ENCODE measurements around the gene IFITM5.
"Not testable (repeated sequence)": the region's sequence is repeated elsewhere in the genome, so short reads cannot be mapped to it uniquely, and the experiment has no call there.

Gene IFITM5

DNA sequence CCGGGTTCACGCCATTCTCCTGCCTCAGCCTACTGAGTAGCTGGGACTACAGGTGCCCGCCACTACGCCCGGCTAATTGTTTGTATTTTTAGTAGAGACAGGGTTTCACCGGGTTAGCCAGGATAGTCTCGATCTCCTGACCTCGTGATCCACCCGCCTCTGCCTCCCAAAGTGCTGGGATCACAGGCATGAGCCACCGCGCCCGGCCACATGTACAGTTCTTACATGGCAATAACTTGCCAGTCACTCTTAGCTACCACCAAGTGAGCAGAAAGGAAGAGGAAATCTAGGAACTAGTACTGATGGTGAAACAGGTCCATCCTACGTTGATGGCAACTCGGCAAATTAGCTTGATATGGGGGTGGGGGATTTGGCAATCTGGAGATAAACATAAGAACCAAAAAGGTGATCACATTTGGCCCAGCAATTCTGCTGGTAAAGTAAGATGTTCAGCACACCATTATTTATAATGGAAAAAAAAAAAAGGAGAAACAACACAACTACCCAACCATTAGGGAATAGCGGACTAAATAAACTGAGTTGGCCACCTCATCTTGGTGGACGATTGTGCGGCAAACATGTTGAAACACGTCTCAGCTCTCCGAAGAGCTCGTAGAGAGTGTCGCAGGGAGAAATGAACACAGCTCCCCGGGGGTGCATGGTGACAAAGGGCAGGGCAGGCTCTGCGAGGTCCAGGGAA is 15.8 kb downstream of the IFITM5 start:
- DNase-seq (ENCODE audit: low read depth): no peak

DNA sequence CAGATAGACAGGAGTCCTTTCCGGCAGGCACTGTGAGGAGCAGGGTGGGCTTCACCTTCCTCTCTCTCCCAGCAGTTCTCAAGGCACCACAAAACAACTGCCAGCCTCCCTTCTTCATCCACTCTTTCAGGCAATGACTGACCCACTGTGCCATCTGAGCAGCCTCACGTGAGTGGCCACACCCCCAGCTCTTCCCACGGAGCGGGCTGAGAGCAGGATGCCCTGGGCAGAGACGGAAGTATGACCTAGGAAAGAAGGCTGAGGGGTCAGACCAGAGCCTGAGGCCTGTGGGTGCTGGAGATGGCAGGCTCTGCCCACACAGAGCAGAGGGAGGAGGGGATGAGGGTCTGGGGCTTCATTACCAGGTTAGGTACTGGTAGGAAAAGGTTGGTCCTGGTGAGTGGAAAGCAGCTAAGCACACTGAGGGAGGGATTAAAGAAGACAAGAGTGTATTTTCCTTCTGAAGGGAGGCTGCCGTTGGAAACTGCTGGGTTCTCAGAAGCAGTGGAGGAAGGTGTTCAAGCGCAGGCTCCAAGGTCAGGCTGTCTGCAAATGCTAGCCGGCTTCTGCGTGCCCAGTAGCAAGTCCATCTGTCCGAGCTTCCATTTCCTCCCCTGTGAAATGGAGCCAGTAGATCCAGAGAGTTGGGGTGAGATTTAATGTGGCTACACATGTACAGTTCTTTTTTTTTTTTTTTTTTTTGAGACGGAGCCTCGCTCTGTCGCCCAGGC is 16.5 kb downstream of the IFITM5 start:
- no peak for DNase-seq (ENCODE audit: low read depth)

DNA sequence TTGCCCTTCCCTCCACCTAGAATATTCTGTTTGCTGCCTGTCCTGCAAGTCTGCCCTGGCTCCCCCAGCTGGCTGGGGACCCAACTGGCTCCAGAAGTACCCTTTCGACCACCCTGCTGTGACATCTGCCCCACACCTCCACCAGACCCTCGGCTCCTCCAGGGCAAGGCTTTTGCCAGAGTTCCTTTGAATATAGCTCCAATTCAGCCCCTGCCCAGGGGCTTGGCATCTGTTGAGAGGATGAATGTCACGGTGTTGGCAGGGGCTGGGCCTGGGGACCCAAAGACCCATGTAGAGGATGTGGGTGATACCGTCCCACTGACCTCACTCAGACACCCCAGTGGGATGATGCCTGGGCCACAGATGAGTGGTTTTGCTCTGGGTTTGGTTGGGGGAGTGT is 17.2 kb downstream of the IFITM5 start:
- DNase-seq (ENCODE audit: low read depth): no peak

DNA sequence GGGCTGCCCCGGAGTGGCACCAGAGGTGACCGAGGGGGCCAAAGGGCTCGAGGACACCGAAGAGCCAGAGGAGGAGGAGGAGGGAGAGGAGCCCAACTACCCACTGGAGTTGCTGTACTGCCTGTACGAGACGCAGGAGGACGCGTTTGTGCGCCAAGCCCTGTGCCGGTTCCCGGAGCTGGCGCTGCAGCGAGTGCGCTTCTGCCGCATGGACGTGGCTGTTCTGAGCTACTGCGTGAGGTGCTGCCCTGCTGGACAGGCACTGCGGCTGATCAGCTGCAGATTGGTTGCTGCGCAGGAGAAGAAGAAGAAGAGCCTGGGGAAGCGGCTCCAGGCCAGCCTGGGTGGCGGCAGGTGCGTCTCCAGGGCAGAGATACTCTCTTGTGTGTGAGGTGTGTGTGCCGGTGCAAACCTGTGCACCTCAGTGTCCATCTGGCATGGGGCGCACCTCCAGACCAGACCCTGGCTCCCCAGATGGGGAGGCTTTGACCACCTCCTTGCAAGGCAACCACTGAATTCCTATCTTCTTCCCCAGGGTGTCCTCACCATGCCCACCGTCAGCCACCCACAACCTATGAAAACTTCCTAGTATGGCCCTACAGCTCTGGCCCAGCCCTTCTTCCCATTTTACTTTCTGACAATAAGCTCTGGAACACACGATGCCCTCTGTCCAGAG is 17.7 kb downstream of the IFITM5 start:
- no peak for DNase-seq (ENCODE audit: low read depth)

DNA sequence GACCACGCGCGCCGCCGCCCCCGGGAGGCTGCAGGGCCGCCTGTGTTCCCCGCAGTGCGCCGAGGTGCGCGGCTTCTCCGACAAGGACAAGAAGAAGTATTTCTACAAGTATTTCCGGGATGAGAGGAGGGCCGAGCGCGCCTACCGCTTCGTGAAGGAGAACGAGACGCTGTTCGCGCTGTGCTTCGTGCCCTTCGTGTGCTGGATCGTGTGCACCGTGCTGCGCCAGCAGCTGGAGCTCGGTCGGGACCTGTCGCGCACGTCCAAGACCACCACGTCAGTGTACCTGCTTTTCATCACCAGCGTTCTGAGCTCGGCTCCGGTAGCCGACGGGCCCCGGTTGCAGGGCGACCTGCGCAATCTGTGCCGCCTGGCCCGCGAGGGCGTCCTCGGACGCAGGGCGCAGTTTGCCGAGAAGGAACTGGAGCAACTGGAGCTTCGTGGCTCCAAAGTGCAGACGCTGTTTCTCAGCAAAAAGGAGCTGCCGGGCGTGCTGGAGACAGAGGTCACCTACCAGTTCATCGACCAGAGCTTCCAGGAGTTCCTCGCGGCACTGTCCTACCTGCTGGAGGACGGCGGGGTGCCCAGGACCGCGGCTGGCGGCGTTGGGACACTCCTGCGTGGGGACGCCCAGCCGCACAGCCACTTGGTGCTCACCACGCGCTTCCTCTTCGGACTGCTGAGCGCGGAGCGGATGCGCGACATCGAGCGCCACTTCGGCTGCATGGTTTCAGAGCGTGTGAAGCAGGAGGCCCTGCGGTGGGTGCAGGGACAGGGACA is 18.4 kb downstream of the IFITM5 start:
- no peak for DNase-seq (ENCODE audit: low read depth)

DNA sequence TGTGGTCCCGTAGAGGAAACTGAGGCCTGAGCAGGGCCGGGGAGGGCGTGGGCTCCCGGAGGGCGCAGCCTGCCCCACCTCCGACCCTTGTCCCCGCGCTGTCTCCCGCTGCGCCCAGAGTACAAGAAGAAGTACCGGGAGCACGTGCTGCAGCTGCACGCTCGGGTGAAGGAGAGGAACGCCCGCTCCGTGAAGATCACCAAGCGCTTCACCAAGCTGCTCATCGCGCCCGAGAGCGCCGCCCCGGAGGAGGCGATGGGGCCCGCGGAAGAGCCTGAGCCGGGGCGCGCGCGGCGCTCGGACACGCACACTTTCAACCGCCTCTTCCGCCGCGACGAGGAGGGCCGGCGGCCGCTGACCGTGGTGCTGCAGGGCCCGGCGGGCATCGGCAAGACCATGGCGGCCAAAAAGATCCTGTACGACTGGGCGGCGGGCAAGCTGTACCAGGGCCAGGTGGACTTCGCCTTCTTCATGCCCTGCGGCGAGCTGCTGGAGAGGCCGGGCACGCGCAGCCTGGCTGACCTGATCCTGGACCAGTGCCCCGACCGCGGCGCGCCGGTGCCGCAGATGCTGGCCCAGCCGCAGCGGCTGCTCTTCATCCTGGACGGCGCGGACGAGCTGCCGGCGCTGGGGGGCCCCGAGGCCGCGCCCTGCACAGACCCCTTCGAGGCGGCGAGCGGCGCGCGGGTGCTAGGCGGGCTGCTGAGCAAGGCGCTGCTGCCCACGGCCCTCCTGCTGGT is 19.2 kb downstream of the IFITM5 start:
- DNase-seq (ENCODE audit: low read depth): no peak

DNA sequence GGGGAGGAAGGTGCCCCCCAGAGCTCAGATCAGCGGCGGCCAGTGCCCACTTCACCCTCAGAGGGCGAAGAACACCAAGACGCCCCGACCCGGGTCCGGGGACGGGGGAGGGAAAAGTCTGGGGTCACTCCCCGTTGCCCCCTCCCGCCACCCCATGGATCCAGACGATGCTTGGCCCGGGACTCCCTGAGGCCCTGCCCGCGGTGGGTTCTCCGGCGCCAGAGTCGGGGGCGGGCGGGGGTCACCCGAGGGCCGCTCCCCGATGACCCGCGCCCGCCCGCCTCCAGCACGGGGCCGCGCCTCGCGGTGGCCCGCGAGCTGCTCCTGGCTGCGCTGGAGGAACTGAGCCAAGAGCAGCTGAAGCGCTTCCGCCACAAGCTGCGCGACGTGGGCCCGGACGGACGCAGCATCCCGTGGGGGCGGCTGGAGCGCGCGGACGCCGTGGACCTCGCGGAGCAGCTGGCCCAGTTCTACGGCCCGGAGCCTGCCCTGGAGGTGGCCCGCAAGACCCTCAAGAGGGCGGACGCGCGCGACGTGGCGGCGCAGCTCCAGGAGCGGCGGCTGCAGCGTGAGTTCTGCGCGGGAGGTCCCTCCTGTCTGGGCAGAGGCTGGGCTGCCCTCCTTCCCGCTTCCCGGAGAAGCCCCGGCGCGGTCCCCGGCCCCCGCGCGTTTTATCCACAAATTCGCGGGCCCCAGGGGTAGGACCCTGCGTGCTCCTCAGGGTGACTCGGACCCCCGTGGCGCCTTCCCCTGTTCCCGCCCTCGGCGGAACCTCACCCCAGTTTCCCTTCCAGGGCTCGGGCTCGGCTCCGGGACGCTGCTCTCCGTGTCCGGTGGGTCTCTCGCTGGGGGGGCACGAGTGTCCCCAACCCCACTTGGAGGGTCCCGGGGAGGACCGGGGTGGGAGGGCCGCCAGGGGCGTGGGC is 20.0 kb downstream of the IFITM5 start:
- DNase-seq (ENCODE audit: low read depth): no peak

DNA sequence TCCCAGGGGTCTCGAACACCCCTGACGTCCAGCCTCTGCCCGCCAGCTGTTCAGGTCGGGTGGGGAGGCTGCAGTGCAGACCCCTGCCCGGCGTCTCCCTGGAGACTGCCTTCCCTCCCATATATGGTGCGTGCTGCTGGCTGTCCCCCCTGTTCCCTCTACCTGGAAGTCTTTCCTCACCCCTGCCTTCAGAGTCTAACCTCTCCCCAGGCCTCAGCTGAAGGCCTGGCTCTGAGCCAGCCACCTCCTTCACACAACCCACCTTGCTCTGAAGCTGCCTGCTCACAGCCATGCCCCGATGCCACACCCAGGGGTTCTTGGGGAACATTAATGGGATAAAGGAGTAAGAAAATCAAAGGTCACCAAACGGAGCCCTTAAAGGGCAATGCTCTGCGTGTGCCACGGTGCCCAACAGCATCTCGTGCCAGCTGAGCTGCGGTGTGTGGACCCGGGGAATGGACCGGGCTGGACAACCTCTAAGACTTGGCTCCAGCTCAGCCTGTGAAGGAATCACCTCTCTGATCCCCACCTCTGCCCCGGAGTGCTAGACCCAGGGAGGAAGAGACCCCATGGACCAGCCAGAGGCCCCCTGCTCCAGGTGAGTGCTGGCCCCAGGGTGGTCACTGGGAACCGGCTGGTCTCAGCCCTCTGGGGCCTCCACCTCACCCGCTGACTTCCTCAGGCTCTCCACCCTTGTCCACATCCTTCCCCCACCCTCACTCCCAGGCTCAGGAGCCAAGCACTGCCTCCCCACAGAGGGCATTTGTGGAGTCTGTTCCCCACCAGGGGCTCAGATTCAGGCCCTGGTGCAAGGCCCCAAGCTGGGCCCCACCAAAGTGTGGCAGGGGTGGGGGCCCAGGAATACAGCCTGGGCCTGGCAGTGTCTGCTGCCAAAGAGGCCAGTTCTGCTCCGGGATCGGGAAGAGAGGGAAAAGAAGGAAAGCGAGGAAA is 21.1 kb downstream of the IFITM5 start, which contains the start of gene NLRP6:
TSS of gene NLRP6 (plus strand) at position 407 of the 951 bp plus-strand sequence. CDS start at position 570, 163 bp downstream.
- DNase-seq (ENCODE audit: low read depth): no peak

DNA sequence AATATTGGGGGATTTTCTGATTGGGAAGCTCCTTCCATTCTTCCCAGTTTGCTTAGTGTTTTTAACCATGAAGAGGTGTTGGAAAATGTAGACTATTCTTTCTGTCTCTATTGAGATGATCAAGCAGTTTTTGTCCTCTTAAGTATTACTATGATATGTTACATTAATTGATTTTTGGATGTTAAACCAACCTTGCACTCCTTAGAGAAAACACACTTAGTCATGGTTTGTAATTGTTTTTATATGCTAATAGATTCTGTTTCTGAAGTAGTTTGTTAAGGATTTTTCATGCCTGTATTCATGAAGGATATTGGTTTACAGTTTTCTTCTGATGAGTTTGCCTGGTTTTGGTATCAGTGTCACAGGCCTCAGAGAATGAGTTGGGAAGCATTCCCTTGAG is 23.1 kb downstream of the IFITM5 start:
- DNase-seq (ENCODE audit: low read depth): no peak

DNA sequence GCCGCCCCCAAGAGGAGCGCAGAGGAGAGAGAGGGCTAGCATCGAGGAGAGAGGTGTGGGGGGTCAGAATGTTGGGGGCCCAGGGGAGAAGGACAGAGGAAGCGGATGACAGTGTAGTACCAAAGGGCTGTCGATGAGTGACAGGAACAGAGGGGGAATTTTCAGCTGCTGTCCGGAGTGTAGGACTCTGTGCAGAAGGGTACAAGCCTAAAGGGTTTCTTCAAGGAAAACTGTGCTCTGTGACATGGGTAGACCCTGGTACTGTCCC is 26.5 kb downstream of the IFITM5 start:
- no peak for DNase-seq (ENCODE audit: low read depth)

DNA sequence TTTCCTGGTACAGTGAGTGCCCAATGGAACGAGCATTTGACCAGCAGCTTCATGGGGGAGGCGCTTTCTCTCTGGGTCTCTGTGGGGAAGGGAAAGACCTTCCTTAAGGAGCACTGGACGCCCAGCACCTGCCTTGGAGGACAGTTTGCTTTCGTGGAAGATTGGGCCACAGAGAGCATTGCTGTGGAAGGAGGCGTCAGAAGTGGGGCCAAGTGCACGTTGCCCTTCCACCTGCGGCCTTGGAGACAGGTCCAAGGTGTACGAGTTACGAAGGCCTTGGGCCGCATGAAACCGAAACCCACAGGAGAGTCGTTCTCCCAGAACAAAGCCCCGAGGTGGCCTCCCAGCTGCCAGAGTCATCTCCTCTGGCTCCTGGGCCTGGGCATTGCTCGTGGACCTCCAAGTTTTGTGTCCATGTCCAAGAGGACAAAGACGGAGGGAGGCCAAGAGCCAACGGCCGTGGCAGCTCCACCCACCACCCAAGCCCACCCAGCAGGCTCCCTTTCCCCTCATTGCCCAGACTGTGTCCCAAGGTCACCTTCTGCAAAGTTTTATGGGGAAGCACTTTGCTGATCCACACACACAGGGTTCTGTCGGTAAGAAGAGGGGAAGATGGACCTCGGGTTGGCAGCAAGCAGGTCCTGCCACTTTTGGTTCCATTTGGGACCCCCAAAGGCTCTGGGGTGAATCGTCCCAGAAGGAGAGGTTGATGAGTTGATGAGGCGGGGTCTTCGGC is 27.0 kb downstream of the IFITM5 start:
- DNase-seq (ENCODE audit: low read depth): no peak

DNA sequence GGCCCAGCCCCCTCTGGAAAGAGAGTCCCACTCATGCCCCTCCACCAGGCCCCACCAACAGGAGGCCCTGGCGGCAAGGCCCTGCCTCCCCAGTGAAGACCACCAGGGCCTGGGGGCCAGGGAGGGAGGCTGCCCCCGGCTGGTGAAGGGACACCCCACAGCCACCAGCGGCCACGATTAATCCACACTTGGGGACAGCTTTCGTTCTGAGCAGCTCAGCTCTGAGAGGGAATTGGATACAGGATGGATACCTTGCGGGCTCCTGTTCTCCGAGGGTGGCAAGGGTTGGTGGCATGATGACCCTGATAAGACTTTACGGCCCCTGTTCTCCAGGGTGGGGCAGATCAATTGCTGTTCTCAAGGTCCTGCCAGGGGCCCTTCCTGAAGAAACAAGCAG is 28.0 kb downstream of the IFITM5 start:
- no peak for DNase-seq (ENCODE audit: low read depth)

DNA sequence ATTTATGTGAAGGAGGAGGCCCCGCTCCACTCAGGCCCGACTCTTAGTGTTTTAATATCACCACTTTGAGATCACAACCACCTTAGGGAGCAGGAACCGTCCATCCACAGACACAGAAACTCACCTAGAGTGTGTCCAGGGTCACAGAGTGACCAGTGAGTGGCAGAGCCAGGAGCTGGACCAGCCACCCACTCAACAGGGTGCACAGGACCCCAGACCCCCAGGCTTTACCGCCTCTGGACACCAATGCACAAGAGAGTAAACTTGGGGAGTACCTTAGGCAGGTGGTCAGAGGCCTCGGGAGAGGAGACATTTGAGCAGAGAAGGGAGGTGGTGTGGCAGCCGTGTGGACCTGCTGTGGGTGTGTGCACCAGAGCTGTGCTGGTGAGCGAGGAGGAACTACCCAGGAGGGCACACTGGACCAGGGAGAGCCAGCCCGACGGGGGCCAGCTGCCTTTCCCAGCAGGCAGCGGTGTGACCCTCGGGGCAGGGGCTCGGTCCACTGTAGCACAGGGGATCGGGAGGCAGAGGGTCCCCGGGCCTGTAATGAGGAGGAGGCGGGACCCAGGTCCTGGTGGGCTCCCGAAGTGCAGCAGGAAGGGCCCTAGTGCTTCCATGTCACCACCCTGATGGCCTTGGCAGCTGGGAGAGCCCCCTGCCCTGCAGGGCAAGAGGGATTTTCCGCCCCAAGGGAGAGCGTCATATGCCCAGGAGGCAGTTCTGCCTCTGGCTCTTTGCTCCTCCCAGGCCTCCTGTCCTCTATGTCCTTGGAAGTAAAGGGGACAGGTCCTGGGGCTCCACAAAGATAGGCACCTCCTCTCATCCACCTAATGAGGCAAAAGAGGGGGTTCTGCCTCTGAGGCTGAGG is 28.6 kb downstream of the IFITM5 start:
- DNase-seq (ENCODE audit: low read depth): no peak

DNA sequence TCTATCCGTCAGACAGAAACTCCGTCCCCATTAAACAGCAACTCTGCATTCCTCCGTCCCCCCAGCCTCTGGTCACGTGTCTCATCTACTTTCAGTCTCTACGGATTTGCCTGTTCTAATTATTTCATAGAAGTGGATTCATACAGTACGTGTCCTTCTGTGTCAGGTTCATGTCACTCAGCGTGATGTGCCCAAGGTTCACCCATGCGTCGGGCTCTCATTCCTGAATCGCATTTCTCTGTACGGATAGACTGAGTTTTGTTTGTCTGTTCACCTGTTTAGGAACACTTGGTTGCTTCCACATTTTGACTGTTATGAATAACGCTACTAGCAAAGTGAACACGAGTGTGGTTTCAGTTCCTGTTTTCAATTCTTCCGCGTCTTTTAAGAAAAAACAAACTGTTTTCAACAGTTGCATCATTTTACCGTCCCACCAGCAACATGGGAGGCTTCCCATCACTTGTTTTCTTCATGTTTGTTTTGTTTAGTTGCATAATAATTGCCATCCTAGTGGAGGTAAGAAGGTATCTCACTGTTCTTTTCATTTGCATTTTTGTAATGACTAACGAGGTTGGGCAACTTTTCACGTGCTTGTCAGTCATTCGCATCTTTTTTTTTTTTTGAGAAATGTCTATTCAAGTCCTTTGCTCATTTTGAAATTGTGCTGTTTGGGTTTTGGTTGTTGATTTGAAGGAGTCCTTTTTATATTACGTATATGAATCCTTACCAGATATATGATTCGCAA is 30.0 kb downstream of the IFITM5 start:
- DNase-seq (ENCODE audit: low read depth): no peak

DNA sequence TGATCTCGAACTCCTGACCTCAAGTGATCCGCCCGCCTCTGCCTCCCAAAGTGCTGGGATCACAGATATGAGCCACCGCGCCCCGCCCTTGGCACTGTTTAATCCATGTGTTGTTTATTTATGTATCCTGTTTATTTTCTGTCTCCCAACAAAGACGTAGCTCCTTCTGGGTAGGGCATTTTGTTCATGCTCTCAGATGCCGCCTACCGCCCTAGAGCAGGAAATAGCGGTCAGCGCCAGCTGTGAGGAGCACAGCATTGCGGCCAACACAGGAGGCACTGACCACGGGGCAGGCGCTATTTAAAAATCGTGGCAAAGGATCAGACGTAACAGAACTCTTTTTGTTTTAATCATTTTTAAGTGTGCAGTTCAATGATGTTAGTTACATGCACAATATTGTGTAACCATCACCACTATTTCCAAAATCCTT is 30.6 kb downstream of the IFITM5 start:
- not testable (repeated sequence) for DNase-seq (ENCODE audit: low read depth)

DNA sequence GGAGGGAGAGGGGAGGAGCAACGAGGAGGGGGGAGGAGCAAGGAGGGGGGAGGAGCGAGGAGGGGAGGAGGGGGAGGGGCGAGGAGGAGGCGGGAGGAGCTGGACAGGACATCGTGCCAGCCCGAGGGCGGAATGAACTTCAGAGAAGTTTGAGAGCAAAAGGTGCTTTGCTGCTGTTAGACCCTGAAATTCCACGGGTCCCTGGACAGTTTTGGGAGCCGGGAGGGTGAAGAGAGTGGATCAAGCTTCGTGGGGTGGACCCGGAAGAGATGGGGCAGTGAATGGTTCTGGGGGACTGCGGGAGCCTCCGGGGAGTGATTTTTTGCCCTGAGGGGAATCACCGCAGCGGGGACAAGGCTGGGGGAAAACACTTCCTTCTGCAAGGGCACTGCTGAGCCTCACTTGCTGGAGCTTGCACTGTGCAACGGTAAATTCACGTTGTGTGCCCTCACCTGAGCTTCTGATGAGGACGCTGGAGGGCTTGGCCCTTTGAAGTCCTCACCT is 31.8 kb downstream of the IFITM5 start:
- no peak for DNase-seq (ENCODE audit: low read depth)
